Germinal center (tissue), 1 donor: Measurements from ENCODE around the gene IRGC.

Experiments
- DNase-seq: peaks from one replicate; pipeline ENCODE4 v3.0.0; 2012; ENCODE audit warnings: mixed read lengths, low spot score

The IRGC gene

GRCh38 chr19:43725468-43725867 is 9.6 kb downstream of the IRGC start:
- DNase-seq, result peak; percentile 59

GRCh38 chr19:43726736-43727592 is 11.1 kb downstream of the IRGC start:
- no peak for DNase-seq

- DNase-seq, result no peak
Measured at GRCh38 chr19:43727593-43727853, 11.6 kb downstream of the IRGC start.

- DNase-seq, result no peak
Measured at GRCh38 chr19:43729919-43730318, 14.0 kb downstream of the IRGC start.

GRCh38 chr19:43731346-43731745 is 15.5 kb downstream of the IRGC start:
- DNase-seq, result no peak

GRCh38 chr19:43731846-43732245 is 16.0 kb downstream of the IRGC start:
- no peak for DNase-seq

- no peak for DNase-seq
Measured at GRCh38 chr19:43735013-43735412, 19.1 kb downstream of the IRGC start.

GRCh38 chr19:43735957-43736356 is 20.1 kb downstream of the IRGC start:
- no peak for DNase-seq

GRCh38 chr19:43738780-43739211 is 22.9 kb downstream of the IRGC start:
- DNase-seq, result no peak

GRCh38 chr19:43739439-43740235 is 23.8 kb downstream of the IRGC start:
- no peak for DNase-seq

GRCh38 chr19:43741075-43741825 is 25.4 kb downstream of the IRGC start:
- no peak for DNase-seq

GRCh38 chr19:43743059-43743458 is 27.2 kb downstream of the IRGC start:
- no peak for DNase-seq

- DNase-seq, result no peak
Measured at GRCh38 chr19:43747557-43748204, 31.8 kb downstream of the IRGC start.

- no peak for DNase-seq
Measured at GRCh38 chr19:43748205-43748594, 32.3 kb downstream of the IRGC start.

GRCh38 chr19:43748685-43749084 is 32.8 kb downstream of the IRGC start:
- DNase-seq, result no peak

- DNase-seq, result no peak
Measured at GRCh38 chr19:43749152-43749551, 33.3 kb downstream of the IRGC start.

- no peak for DNase-seq
Measured at GRCh38 chr19:43749898-43750297, 34.0 kb downstream of the IRGC start.

- no peak for DNase-seq
Measured at GRCh38 chr19:43751466-43752220, 35.8 kb downstream of the IRGC start.

- DNase-seq, result no peak
Measured at GRCh38 chr19:43752287-43752875, 36.5 kb downstream of the IRGC start.

GRCh38 chr19:43754253-43754502 is 38.3 kb downstream of the IRGC start:
- DNase-seq, result no peak

- DNase-seq, result peak; percentile 98
Measured at GRCh38 chr19:43754503-43755255, 38.8 kb downstream of the IRGC start, which contains the start of gene SMG9. Gene SMG9, minus strand, starts transcription at chr19:43754962. Its CDS starts 4,221 bp downstream, at chr19:43750741.
